ENCODE data around the gene PPP1R37.

The PPP1R37 gene

GRCh38 chr19:45156011-45156630 is 63.1 kb downstream of the PPP1R37 start:
- DNase-seq = no peak

- no peak for DNase-seq
These were observed 63.8 kb downstream of the PPP1R37 start for GRCh38 chr19:45156751-45157150.

GRCh38 chr19:45158503-45159209 is 65.7 kb downstream of the PPP1R37 start:
- no peak for DNase-seq

- DNase-seq = no peak
These were observed 66.4 kb downstream of the PPP1R37 start for GRCh38 chr19:45159210-45159970.

GRCh38 chr19:45159971-45160324 is 67.0 kb downstream of the PPP1R37 start:
- no peak for DNase-seq

- DNase-seq = no peak
These were observed 68.1 kb downstream of the PPP1R37 start, which contains the start of gene NKPD1 for GRCh38 chr19:45160870-45161737. Gene NKPD1 (minus strand): TSS chr19:45160982. CDS start chr19:45160150, 832 bp downstream.

GRCh38 chr19:45161738-45162607 is 69.0 kb downstream of the PPP1R37 start:
- no peak for DNase-seq

GRCh38 chr19:45162608-45163143 is 69.7 kb downstream of the PPP1R37 start:
- DNase-seq = no peak

- DNase-seq = no peak
These were observed 70.2 kb downstream of the PPP1R37 start for GRCh38 chr19:45163156-45163555.

GRCh38 chr19:45163751-45164460 is 70.9 kb downstream of the PPP1R37 start:
- DNase-seq = no peak

GRCh38 chr19:45164577-45165335 is 71.8 kb downstream of the PPP1R37 start:
- DNase-seq = peak; percentile 76

- no peak for DNase-seq
These were observed 73.8 kb downstream of the PPP1R37 start for GRCh38 chr19:45166723-45167252.

- no peak for DNase-seq
These were observed 75.9 kb downstream of the PPP1R37 start for GRCh38 chr19:45168767-45169351.

GRCh38 chr19:45169602-45170001 is 76.6 kb downstream of the PPP1R37 start:
- DNase-seq = no peak

GRCh38 chr19:45170146-45171106 is 77.4 kb downstream of the PPP1R37 start:
- DNase-seq = no peak

- peak; percentile 65 for DNase-seq
These were observed 78.2 kb downstream of the PPP1R37 start for GRCh38 chr19:45171211-45171623.

- DNase-seq = no peak
These were observed 79.2 kb downstream of the PPP1R37 start for GRCh38 chr19:45172173-45172572.

GRCh38 chr19:45172611-45173208 is 79.7 kb downstream of the PPP1R37 start:
- no peak for DNase-seq
